Stimulated activated CD4-positive, alpha-beta T cell treated with anti-CD3 and anti-CD28 coated beads, Interleukin-4, amount 100 ng/mL, for 24 hours (primary cell): Measurements from ENCODE around the gene CCDC88A.
"Not testable (repeated sequence)": the region's sequence is repeated elsewhere in the genome, so short reads cannot be mapped to it uniquely, and the experiment has no call there.

ENCODE experiments used
- DNase-seq: peaks from one replicate; pipeline ENCODE4 v3.0.0-alpha.2; 2020

The CCDC88A gene

GRCh38 chr2:55370208-55370607 is 49.4 kb downstream of the CCDC88A start:
- no peak for DNase-seq

- no peak for DNase-seq
Observed at GRCh38 chr2:55365303-55365702, 54.4 kb downstream of the CCDC88A start.

GRCh38 chr2:55364189-55365055 is 55.2 kb downstream of the CCDC88A start:
- DNase-seq, result no peak

GRCh38 chr2:55363636-55364035 is 56.0 kb downstream of the CCDC88A start:
- no peak for DNase-seq

- DNase-seq, result no peak
Observed at GRCh38 chr2:55361465-55362189, 58.0 kb downstream of the CCDC88A start.

GRCh38 chr2:55358451-55358850 is 61.2 kb downstream of the CCDC88A start:
- no peak for DNase-seq

GRCh38 chr2:55357927-55358326 is 61.7 kb downstream of the CCDC88A start:
- DNase-seq, result no peak

- no peak for DNase-seq
Observed at GRCh38 chr2:55357164-55357563, 62.5 kb downstream of the CCDC88A start.

- DNase-seq, result not testable (repeated sequence)
Observed at GRCh38 chr2:55356136-55356535, 63.5 kb downstream of the CCDC88A start.

GRCh38 chr2:55355451-55355850 is 64.2 kb downstream of the CCDC88A start:
- DNase-seq, result no peak

GRCh38 chr2:55351672-55352071 is 68.0 kb downstream of the CCDC88A start:
- no peak for DNase-seq

GRCh38 chr2:55345064-55345463 is 74.6 kb downstream of the CCDC88A start:
- DNase-seq, result no peak

GRCh38 chr2:55338268-55338667 is 81.4 kb downstream of the CCDC88A start:
- no peak for DNase-seq

- no peak for DNase-seq
Observed at GRCh38 chr2:55334728-55335127, 84.9 kb downstream of the CCDC88A start.

- DNase-seq, result no peak
Observed at GRCh38 chr2:55330541-55331297, 88.9 kb downstream of the CCDC88A start.

- no peak for DNase-seq
Observed at GRCh38 chr2:55327470-55328230, 92.0 kb downstream of the CCDC88A start.

GRCh38 chr2:55314985-55315384 is 104.7 kb downstream of the CCDC88A start:
- DNase-seq, result no peak

- DNase-seq, result peak; percentile 33
Observed at GRCh38 chr2:55311444-55311870, 108.2 kb downstream of the CCDC88A start.

GRCh38 chr2:55309446-55309845 is 110.2 kb downstream of the CCDC88A start:
- no peak for DNase-seq

- DNase-seq, result peak; percentile 13
Observed at GRCh38 chr2:55302241-55302640, 117.4 kb downstream of the CCDC88A start.

GRCh38 chr2:55301277-55301676 is 118.4 kb downstream of the CCDC88A start:
- DNase-seq, result no peak

- no peak for DNase-seq
Observed at GRCh38 chr2:55296393-55296792, 123.3 kb downstream of the CCDC88A start.

GRCh38 chr2:55283083-55283482 is 136.6 kb downstream of the CCDC88A start:
- DNase-seq, result no peak
